ENCODE results near the gene FGFRL1. TPM values are rescaled to one million over a fixed set of nuclear protein-coding genes. Genes with fewer than 3 reads are reported as not detected.

The FGFRL1 gene
- polyA plus RNA-seq, 1 donor from 2014 or later, result 0.97 TPM

- Histone ChIP-seq H3K9ac (ENCODE audit: low read length) (no peak overlapping the region), H3K9me2 (ENCODE audit: insufficient read depth, low read length) (no peaks in the 10 kb centered on the region), H3K36me3 (ENCODE audit: insufficient read depth, low read length) (no peaks in the 10 kb centered on the region), H3F3A (ENCODE audit: insufficient read depth, low read length, poor library complexity, severe bottlenecking) (no peaks in the 10 kb centered on the region), H4K20me1 (ENCODE audit: insufficient read depth) (no peaks in the 10 kb centered on the region), H3K27me3 (ENCODE audit: insufficient read depth, low read depth, low read length) (no peaks in the 10 kb centered on the region), H3K9me3 (ENCODE audit: low read length) (no peaks in the 10 kb centered on the region), H3K27ac (ENCODE audit: low read length) (no peak overlapping the region), H2AFZ (ENCODE audit: low read depth, low read length) (no peak overlapping the region), H3K4me3 (ENCODE audit: low read length) (no peak overlapping the region), H3K79me2 (replicated peaks; ENCODE audit: insufficient read depth, low read length) (no peaks in the 10 kb centered on the region), H3K4me2 (ENCODE audit: low read length) (no peak overlapping the region)
- TF ChIP-seq CTCF (IDR thresholded peaks at IDR 0.05; ENCODE audit: poor library complexity, severe bottlenecking) (no peak), EP300 (conservative IDR thresholded peaks at IDR 0.05; ENCODE audit: poor library complexity, severe bottlenecking) (no peak), TAF1 (IDR thresholded peaks at IDR 0.05; ENCODE audit: low read depth) (no peak), SMC3 (conservative IDR thresholded peaks at IDR 0.05; ENCODE audit: poor library complexity) (no peak), RAD21 (conservative IDR thresholded peaks at IDR 0.05) (no peak), EZH2 (IDR thresholded peaks at IDR 0.05; ENCODE audit: borderline replicate concordance, insufficient read depth, low read length, poor library complexity, severe bottlenecking) (no peak), MXI1 (conservative IDR thresholded peaks at IDR 0.05; ENCODE audit: poor library complexity, severe bottlenecking) (no peak), POLR2AphosphoS5 (IDR thresholded peaks at IDR 0.05) (no peak), REST (IDR thresholded peaks at IDR 0.05; ENCODE audit: borderline replicate concordance) (no peak)
These were observed 18.6 kb downstream of the FGFRL1 start for GRCh38 chr4:1030031-1030430.

GRCh38 chr4:1030559-1030958 lies 19.1 kb downstream of the FGFRL1 start:
- Histone ChIP-seq H3F3A (ENCODE audit: insufficient read depth, low read length, poor library complexity, severe bottlenecking) (no peaks in the 10 kb centered on the region), H4K20me1 (ENCODE audit: insufficient read depth) (no peaks in the 10 kb centered on the region)
- TF ChIP-seq MXI1 (conservative IDR thresholded peaks at IDR 0.05; ENCODE audit: poor library complexity, severe bottlenecking) (no peak), EP300 (conservative IDR thresholded peaks at IDR 0.05; ENCODE audit: poor library complexity, severe bottlenecking) (no peak), EZH2 (IDR thresholded peaks at IDR 0.05; ENCODE audit: borderline replicate concordance, insufficient read depth, low read length, poor library complexity, severe bottlenecking) (no peak), SMC3 (conservative IDR thresholded peaks at IDR 0.05; ENCODE audit: poor library complexity) (no peak), CTCF (IDR thresholded peaks at IDR 0.05; ENCODE audit: poor library complexity, severe bottlenecking) (no peak), RAD21 (conservative IDR thresholded peaks at IDR 0.05) (no peak), POLR2AphosphoS5 (IDR thresholded peaks at IDR 0.05) (no peak), TAF1 (IDR thresholded peaks at IDR 0.05; ENCODE audit: low read depth) (no peak), REST (IDR thresholded peaks at IDR 0.05; ENCODE audit: borderline replicate concordance) (no peak)

More at GRCh38 chr4:1030559-1030958, 19.1 kb downstream of the FGFRL1 start:
- Histone ChIP-seq H3K9me2 (ENCODE audit: insufficient read depth, low read length) (no peaks in the 10 kb centered on the region), H3K9ac (ENCODE audit: low read length) (no peak overlapping the region), H2AFZ (ENCODE audit: low read depth, low read length) (no peak overlapping the region), H3K9me3 (ENCODE audit: low read length) (no peaks in the 10 kb centered on the region), H3K4me2 (ENCODE audit: low read length) (no peak overlapping the region), H3K27ac (ENCODE audit: low read length) (no peak overlapping the region), H3K4me3 (ENCODE audit: low read length) (no peak overlapping the region), H3K36me3 (ENCODE audit: insufficient read depth, low read length) (no peaks in the 10 kb centered on the region), H3K79me2 (replicated peaks; ENCODE audit: insufficient read depth, low read length) (no peaks in the 10 kb centered on the region), H3K27me3 (ENCODE audit: insufficient read depth, low read depth, low read length) (no peaks in the 10 kb centered on the region)

All from neural cell (in vitro differentiated cells).